Activated T-cell treated with anti-CD3 and anti-CD28 coated beads for 4 hours (primary cell): ENCODE measurements around the gene PARL.
"Not testable (repeated sequence)": the region's sequence is repeated elsewhere in the genome, so short reads cannot be mapped to it uniquely, and the experiment has no call there.

ENCODE experiments used
- DNase-seq: peaks from one replicate; pipeline ENCODE4 v3.0.0-alpha.2; 2020

Gene PARL

DNA sequence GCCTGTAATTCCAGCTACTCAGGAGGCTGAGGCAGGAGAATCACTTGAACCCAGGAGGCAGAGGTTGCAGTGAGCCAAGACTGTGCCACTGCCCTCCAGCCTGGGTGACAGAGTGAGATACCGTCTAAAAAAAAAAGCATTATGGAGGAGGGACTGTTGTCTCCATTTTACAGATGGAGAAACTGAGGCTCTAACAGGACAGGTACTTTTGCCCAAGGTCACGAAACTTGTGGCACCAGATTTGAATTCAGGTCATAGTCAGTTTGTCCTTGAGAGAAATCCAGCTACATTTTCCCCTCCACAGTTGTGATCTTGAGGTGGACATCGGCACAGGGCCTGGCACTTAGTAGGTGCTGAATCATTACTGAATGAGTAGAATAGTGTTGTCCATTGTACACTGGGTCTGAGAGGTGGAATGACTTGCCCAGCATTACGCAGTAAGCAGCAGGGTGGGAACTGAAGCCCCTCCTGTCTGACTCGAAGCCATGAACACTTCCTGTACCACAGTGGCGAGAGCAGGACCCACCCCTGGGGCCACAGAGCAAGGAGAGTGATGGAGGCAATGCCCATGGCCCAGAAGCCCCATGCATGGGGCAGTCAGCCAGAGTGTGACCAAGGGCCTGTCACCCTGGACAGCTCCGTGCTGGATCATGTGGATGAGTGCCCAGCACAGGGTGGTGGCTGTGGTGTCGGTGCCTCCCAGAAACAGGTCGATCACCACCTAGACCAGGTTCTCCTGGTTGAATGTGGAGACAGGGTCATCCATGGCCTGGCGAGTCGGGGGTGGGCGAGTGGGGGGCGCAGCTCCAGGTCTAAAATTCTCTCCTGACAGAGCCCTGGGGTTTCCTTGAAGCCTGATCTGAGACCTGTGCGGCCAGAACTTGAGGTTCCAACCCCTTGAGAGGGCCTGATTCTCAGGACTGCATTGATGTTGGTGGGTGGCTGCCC, 20.4 kb upstream of the PARL start:
- DNase-seq, result no peak

GRCh38 chr3:183898028-183898431, 13.3 kb upstream of the PARL start:
- DNase-seq, result no peak

GRCh38 chr3:183897606-183898005, 12.9 kb upstream of the PARL start:
- DNase-seq, result no peak

DNA sequence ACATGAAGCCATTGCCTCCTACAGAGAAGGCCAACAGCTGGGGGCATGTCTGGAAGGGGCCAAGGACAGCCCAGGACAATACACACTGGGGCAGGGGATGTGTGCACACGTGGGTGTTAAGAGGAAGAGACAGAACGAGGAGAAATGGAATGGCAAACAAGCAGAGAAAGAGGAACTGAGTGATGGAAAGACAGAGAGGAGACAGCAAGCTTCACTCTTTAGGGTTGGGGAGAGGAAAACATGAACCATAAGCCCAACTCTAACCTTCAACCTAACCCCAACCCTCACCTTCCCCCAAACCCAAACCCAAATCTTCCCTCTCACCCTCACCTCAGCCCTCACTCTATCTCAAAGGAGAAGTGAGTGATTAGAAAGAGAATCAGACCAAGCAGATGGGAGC, 11.9 kb upstream of the PARL start:
- DNase-seq, result no peak

DNA sequence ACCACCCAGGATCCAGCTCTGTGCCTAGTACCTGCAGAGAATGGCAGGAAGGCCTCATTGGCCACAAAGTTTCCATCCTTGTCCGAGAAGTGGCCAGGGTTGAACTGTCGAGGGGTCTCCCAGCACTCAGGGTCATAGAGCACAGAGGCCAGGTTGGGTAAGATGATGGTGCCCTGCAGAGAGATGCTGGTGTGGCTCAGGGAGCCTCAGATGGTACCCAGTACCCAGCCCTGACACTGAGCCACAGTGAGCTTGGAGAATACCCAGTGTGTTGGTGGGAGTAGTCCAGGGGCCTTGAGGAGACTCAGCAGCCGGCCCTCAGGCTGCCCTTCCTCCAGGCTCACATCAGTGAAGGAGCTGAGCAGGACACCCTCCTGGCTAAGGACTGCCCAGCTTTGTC, 11.5 kb upstream of the PARL start:
- DNase-seq, result no peak

DNA sequence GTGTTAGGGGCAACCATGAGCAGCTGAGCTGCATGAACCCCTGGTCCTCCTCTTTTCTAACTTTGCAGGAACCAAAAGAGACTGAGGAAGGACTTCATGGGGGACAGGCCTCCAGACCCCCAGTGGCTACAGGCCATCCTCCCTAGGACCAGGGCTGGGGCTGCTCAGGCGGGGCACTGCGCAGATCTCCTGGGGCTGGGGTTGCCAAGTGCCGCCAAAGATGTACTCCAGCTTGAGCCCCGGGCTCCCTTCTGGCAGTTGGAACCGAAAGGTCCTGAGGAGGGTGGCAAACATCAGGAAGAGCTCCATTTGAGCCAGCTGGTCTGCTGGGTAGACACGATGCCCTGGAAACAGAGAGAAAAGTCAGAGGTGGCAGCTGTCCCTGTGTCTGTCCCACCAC, 11.1 kb upstream of the PARL start:
- no peak for DNase-seq

DNA sequence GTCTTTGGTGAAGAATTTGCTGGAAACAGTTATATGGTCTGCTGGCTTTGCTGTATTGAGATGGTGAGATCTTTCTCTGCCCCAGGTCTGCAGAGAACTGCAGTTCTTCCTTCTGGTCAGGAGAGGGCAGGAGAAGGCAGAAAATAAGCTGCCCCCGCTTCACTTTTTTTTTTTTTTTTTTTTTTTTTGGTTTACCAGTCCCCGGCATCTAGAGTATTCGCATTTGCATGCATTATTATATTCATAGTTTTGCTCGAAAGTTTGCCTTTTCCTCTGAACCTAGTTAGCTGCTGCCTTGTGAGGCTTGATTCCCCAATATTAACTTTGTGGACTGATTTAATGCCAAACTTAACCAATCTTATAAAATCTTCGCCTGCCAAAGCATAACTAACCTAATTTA, 10.6 kb upstream of the PARL start:
- DNase-seq, result peak; percentile 19

GRCh38 chr3:183892610-183893214, 8.0 kb upstream of the PARL start:
- DNase-seq, result no peak

GRCh38 chr3:183885766-183886165, 1.1 kb upstream of the PARL start:
- DNase-seq, result no peak

DNA sequence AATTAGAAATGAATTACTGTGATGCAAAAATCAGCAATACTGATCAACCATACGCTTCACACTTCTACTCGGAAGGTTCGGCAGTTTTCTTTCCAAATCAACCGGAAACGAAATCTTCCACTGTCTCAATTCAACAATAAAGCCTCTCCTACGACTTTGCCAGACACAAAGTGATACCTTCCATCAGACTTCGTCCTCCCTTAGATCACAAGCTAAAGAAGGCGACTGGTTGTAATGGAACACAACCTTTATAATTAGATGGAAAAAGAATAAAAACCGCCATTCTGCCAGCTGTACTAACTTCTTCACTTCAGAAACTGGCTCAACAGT, 618 bp downstream of the PARL start:
- no peak for DNase-seq

GRCh38 chr3:183883291-183884096, 1.2 kb downstream of the PARL start:
- DNase-seq, result no peak

DNA sequence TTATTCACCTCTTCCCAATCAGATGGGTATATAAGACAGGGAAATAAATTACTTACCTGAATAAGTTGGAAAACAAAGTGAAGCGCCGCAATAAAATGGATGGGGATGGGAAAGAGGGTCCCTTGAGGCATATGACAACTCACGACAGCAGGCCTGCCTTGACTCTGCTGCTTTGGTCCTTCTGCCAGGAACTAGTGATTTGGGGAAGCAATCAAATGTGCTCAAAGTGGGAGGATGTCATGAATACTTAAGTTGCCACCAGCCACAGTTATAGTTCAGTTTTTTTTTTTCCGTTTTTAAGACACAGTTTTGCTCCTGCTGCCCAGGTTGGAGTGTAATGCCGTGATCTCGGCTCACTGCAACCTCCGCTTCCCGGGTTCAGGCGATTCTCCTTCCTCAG, 4.6 kb downstream of the PARL start:
- DNase-seq, result no peak

- DNase-seq, result no peak
Observed at GRCh38 chr3:183879243-183879642, 5.4 kb downstream of the PARL start.

DNA sequence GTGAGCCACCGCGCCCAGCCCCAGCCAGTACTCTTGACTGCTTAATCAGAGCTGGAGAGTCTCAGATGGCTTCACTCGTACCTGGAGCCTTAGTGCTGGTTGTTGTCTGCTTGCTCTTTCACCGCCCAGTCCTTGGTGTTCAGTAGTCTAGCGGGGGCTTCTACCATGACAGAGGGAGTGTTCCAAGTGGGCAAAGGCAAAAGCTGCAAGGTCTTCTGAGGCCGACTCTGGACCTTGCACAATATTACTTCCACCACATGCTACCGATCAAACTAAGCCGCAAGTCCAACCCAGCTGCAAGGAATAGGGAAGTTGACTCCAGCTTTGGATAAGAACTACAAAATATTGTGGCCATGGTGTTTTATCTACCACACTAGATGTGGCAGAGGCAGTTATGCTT, 6.6 kb downstream of the PARL start:
- no peak for DNase-seq

DNA sequence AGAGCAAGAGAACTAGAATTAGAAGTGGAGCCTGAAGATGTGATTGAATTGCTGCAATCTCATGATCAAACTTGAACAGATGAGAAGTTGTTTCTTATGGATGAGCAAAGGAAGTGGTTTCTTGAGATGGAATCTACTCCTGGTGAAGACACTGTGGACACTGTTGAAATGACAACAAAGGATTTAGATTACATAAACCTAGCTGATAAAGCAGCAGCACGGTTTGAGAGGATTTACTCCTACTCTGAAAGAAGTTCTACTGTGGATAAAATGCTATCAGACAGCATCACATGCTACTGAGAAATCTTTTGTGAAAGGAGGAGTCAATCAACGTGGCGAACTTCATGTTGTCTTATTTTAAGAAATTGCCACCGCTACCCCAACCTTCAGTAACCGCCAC, 7.5 kb downstream of the PARL start:
- DNase-seq, result not testable (repeated sequence)

DNA sequence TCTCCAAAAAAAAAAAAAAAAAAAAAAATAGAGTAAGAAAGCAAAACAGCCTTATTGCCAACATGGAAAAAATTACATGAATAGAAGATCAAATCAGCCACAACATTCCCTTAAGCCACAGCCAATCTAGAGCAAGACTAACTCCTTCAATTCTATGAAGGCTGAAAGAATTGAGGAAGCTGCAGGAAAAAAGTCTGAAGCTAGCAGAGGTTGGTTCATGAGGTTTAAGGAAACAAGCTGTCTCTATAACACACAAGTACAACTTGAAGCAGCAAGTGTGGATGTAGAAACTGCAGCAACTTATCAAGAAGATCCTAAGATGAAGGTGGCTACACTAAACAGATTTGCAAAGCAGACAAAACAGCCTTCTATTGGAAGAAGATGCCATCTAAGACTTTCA, 9.3 kb downstream of the PARL start:
- no peak for DNase-seq

DNA sequence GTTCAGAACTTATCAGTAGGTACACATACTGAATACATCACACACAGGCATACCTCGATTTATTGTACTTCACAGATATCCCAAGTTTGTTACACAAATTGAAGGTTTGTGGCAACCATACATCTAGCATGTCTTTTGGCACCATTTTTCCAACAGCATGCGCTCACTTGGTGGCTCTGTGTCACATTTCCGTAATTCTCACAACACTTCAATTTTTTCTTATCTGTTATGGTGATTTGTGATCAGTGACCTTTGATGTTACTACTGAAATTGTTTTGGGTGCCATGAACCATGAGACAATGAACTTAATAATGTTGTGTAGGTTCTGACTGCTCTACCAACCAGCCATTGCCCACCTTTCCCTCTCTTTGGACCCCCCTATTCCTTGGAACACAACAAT, 10.8 kb downstream of the PARL start:
- DNase-seq, result no peak

GRCh38 chr3:183871541-183871940, 13.1 kb downstream of the PARL start:
- DNase-seq, result no peak

DNA sequence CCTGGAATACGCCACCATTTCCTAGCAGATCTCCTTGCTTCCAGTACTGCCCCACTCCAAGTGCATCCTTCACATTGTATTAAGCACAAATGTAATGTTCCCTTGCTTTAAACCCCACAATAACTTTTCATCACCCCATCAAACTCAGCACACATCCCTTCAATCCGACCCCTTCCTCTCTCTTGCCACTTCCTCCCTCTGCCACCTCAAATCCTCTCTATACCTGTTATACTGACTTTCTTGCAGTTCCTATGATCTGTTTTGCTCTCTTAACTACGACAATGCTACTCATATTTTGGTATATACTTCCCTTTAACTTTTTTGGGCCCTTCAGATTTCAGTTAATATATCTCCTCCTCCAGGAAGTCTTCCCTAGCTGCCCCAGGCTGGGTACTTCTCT, 14.1 kb downstream of the PARL start:
- no peak for DNase-seq

DNA sequence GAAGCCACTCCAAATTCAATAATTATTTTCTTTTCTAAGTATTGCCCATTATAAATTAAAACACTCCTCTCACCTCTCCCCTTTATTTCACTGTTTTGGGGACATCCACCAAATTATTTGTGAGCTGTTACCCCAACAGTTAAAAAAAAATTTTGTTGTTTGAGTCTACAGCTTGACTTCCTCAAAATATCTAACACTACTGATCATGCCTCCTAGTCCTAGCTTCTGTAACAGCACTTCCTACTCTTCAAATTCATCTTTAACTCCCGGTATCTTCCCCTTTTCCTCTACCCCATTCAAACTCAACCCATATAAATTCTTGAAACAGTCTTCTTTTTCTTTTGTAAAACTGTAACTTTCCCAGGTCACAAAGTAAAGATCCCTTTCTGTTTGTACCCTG, 15.9 kb downstream of the PARL start:
- no peak for DNase-seq

DNA sequence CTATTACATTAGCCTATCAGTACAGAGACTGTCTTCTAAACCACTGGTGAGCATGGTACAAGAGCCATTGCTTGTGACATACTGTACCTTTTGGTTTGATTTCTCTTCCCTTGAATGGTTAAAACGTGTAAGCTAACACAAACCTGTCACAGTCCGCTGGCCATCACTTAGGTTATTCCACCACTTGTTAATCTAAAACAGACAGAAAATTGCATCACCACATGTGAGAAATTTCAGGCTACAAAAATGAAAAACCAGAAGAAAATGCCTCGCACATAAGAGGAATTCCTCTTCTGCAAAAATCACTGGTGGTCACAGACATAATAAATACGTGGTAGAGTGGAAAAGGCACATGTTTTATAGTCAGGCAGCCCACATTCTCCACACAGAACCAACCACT, 22.1 kb downstream of the PARL start:
- DNase-seq, result no peak

DNA sequence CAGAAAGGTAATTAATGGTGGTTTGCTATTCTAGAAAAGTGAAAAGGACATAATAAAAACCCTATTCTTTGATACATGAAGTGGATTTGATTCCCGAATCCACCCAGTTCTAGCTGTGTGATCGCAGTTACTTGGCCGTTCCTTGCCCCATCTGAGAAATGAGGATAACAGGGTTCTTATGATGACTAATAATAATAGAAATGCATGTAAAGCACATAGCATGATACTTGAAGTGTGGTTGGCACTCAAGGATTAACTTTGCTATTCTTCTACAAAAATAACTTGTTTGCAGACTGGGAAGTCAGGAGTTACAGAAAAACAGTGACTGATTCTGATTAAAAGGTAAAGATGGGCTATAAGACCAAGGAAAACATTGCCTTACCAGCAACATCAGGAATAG, 26.8 kb downstream of the PARL start:
- DNase-seq, result no peak

DNA sequence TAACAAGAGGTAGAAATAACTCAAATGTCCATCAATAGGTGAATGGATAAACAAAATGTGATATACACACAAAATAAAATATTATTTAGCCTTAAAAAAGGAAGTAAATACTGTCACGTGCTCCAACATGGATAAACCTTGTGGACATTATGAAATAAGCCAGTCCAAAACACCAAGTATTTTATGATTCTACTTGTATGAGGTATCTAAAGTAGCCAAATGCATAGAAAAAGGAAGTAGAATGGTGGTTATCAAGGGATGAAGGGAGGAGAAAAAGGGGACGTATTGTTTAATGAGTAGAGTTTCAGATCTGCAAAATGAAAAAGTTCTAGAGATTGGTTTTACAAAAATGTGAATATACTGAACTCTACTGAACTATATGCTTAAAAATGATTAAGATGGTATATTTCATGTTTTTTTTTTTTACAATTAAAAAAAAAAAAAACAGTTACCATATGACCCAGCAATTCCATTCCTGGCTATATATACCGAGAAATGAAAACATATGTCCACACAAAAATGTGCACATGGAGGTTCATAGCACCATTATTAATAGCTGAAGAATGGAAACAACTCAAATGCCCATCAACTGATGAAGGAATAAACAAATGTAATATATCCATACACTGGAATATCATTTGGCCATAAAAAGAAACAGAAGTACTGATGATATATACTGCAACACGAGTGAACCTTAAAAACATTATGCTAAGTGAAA, 30.2 kb downstream of the PARL start:
- no peak for DNase-seq
